ENCODE data around the gene CELA2A.
"Not testable (repeated sequence)": the region's sequence is repeated elsewhere in the genome, so short reads cannot be mapped to it uniquely, and the experiment has no call there.

The CELA2A gene

GRCh38 chr1:15500184-15501178 is 43.9 kb downstream of the CELA2A start:
- DNase-seq (ENCODE audit: low read depth in 2 of 2): no peak

GRCh38 chr1:15501208-15502032 is 44.9 kb downstream of the CELA2A start:
- DNase-seq (ENCODE audit: low read depth in 2 of 2): peak; percentile 5 to 8

- DNase-seq (ENCODE audit: low read depth in 2 of 2): no peak
Measured at GRCh38 chr1:15504436-15504835, 47.9 kb downstream of the CELA2A start.

- DNase-seq (ENCODE audit: low read depth in 2 of 2): no peak
Measured at GRCh38 chr1:15506831-15507230, 50.3 kb downstream of the CELA2A start.

GRCh38 chr1:15507278-15507677 is 50.7 kb downstream of the CELA2A start:
- DNase-seq (ENCODE audit: low read depth in 2 of 2): no peak

GRCh38 chr1:15508700-15509487 is 52.4 kb downstream of the CELA2A start:
- DNase-seq (ENCODE audit: low read depth in 2 of 2): no peak

GRCh38 chr1:15509586-15509985 is 53.1 kb downstream of the CELA2A start:
- no peak for DNase-seq (ENCODE audit: low read depth in 2 of 2)

- no peak for DNase-seq (ENCODE audit: low read depth in 2 of 2)
Measured at GRCh38 chr1:15510611-15511405, 54.3 kb downstream of the CELA2A start.

- DNase-seq (ENCODE audit: low read depth in 2 of 2): no peak
Measured at GRCh38 chr1:15513192-15513591, 56.7 kb downstream of the CELA2A start.

GRCh38 chr1:15513919-15514318 is 57.4 kb downstream of the CELA2A start:
- no peak for DNase-seq (ENCODE audit: low read depth in 2 of 2)

- not testable (repeated sequence) for DNase-seq (ENCODE audit: low read depth in 2 of 2)
Measured at GRCh38 chr1:15514557-15514956, 58.0 kb downstream of the CELA2A start.

- DNase-seq (ENCODE audit: low read depth in 2 of 2): no peak
Measured at GRCh38 chr1:15515022-15515663, 58.6 kb downstream of the CELA2A start.

- no peak for DNase-seq (ENCODE audit: low read depth in 2 of 2)
Measured at GRCh38 chr1:15519625-15520024, 63.1 kb downstream of the CELA2A start.

GRCh38 chr1:15521206-15521906 is 64.8 kb downstream of the CELA2A start:
- not testable (repeated sequence) for DNase-seq (ENCODE audit: low read depth in 2 of 2)

Measured in fibroblast of skin of left quadriceps (primary cell).